GM21717 (cell line): Measurements from ENCODE around the gene HTR3A.

Source experiments
- ATAC-seq: cut with Tn5 transposase; IDR thresholded peaks from one replicate; pipeline ENCODE4 v1.9.1; 2021; ENCODE audit warnings: mild to moderate bottlenecking, moderate library complexity; ENCODE audit not compliant: unreplicated experiment

The HTR3A gene

GRCh38 chr11:113977701-113978100 is 2.8 kb downstream of the HTR3A start:
- no peak for ATAC-seq

GRCh38 chr11:113979431-113979830 is 4.5 kb downstream of the HTR3A start:
- no peak for ATAC-seq

- no peak for ATAC-seq
Observed at GRCh38 chr11:113980785-113981184, 5.9 kb downstream of the HTR3A start.

GRCh38 chr11:113982306-113982705 is 7.4 kb downstream of the HTR3A start:
- ATAC-seq, result no peak

GRCh38 chr11:113984781-113985180 is 9.9 kb downstream of the HTR3A start:
- ATAC-seq, result no peak

GRCh38 chr11:113985906-113986305 is 11.0 kb downstream of the HTR3A start:
- ATAC-seq, result no peak

- ATAC-seq, result no peak
Observed at GRCh38 chr11:113986351-113987140, 11.6 kb downstream of the HTR3A start.

GRCh38 chr11:113989381-113989780 is 14.5 kb downstream of the HTR3A start:
- ATAC-seq, result no peak

- ATAC-seq, result no peak
Observed at GRCh38 chr11:113989916-113990315, 15.0 kb downstream of the HTR3A start.

- ATAC-seq, result no peak
Observed at GRCh38 chr11:113991170-113991569, 16.3 kb downstream of the HTR3A start.

- ATAC-seq, result no peak
Observed at GRCh38 chr11:113991718-113992458, 17.0 kb downstream of the HTR3A start.

- ATAC-seq, result no peak
Observed at GRCh38 chr11:113992459-113993110, 17.7 kb downstream of the HTR3A start.

GRCh38 chr11:113994077-113994954 is 19.4 kb downstream of the HTR3A start:
- no peak for ATAC-seq

GRCh38 chr11:113997473-113997872 is 22.6 kb downstream of the HTR3A start:
- no peak for ATAC-seq

- no peak for ATAC-seq
Observed at GRCh38 chr11:113998574-113998973, 23.7 kb downstream of the HTR3A start.

GRCh38 chr11:114000526-114000925 is 25.6 kb downstream of the HTR3A start:
- no peak for ATAC-seq

GRCh38 chr11:114001416-114001815 is 26.5 kb downstream of the HTR3A start:
- no peak for ATAC-seq

GRCh38 chr11:114008331-114008730 is 33.4 kb downstream of the HTR3A start:
- ATAC-seq, result no peak

- ATAC-seq, result no peak
Observed at GRCh38 chr11:114010931-114011330, 36.0 kb downstream of the HTR3A start.

- ATAC-seq, result no peak
Observed at GRCh38 chr11:114011443-114011842, 36.5 kb downstream of the HTR3A start.

GRCh38 chr11:114015117-114015516 is 40.2 kb downstream of the HTR3A start:
- ATAC-seq, result no peak
